HS-27A (cell line): ENCODE data around the gene SUPT3H.

Source experiments
- DNase-seq: peaks from one replicate; pipeline ENCODE4 v3.0.0-alpha.2; 2012; ENCODE audit warnings: low read depth, missing footprints

SUPT3H gene

GRCh38 chr6:45256697-45257695 lies 120.7 kb downstream of the SUPT3H start:
- no peak for DNase-seq

- DNase-seq: no peak
These were observed 122.3 kb downstream of the SUPT3H start for GRCh38 chr6:45255434-45255833.

GRCh38 chr6:45254253-45254652 lies 123.5 kb downstream of the SUPT3H start:
- no peak for DNase-seq

GRCh38 chr6:45253453-45253852 lies 124.3 kb downstream of the SUPT3H start:
- no peak for DNase-seq

GRCh38 chr6:45231660-45232059 lies 146.1 kb downstream of the SUPT3H start:
- DNase-seq: no peak

- DNase-seq: no peak
These were observed 148.3 kb downstream of the SUPT3H start for GRCh38 chr6:45229416-45229815.

GRCh38 chr6:45226081-45226480 lies 151.7 kb downstream of the SUPT3H start:
- DNase-seq: no peak

GRCh38 chr6:45222380-45222779 lies 155.4 kb downstream of the SUPT3H start:
- DNase-seq: no peak

GRCh38 chr6:45215759-45216158 lies 162.0 kb downstream of the SUPT3H start:
- no peak for DNase-seq

GRCh38 chr6:45212976-45213375 lies 164.8 kb downstream of the SUPT3H start:
- no peak for DNase-seq

- DNase-seq: no peak
These were observed 168.0 kb downstream of the SUPT3H start for GRCh38 chr6:45209762-45210161.

GRCh38 chr6:45206793-45207492 lies 170.8 kb downstream of the SUPT3H start:
- no peak for DNase-seq

GRCh38 chr6:45201484-45201883 lies 176.2 kb downstream of the SUPT3H start:
- no peak for DNase-seq

- DNase-seq: no peak
These were observed 177.2 kb downstream of the SUPT3H start for GRCh38 chr6:45200510-45200909.

GRCh38 chr6:45199554-45199953 lies 178.2 kb downstream of the SUPT3H start:
- no peak for DNase-seq

GRCh38 chr6:45196121-45196520 lies 181.6 kb downstream of the SUPT3H start:
- no peak for DNase-seq

GRCh38 chr6:45195137-45195536 lies 182.6 kb downstream of the SUPT3H start:
- no peak for DNase-seq

- DNase-seq: no peak
These were observed 185.2 kb downstream of the SUPT3H start for GRCh38 chr6:45192556-45192955.

- DNase-seq: no peak
These were observed 186.3 kb downstream of the SUPT3H start for GRCh38 chr6:45191414-45191813.

GRCh38 chr6:45187836-45188235 lies 189.9 kb downstream of the SUPT3H start:
- DNase-seq: peak; percentile 4

- no peak for DNase-seq
These were observed 192.1 kb downstream of the SUPT3H start for GRCh38 chr6:45185403-45186251.

- no peak for DNase-seq
These were observed 192.8 kb downstream of the SUPT3H start for GRCh38 chr6:45184937-45185336.
